WTC11 (cell line): ENCODE measurements around the gene OR2T1.
"Not testable (repeated sequence)": the region's sequence is repeated elsewhere in the genome, so short reads cannot be mapped to it uniquely, and the experiment has no call there.

ENCODE experiments used
- AFF4 ChIP-seq: sonication (generic); formaldehyde crosslinking; IDR thresholded peaks from 2 replicates; pipeline ENCODE4 v1.8.1; 2023; ENCODE audit warnings: mild to moderate bottlenecking, missing genetic modification reagents, borderline replicate concordance
- ARID4B ChIP-seq: sonication (generic); formaldehyde crosslinking; IDR thresholded peaks from 2 replicates; pipeline ENCODE4 v1.8.0; 2023; ENCODE audit warnings: missing genetic modification reagents, mild to moderate bottlenecking, borderline replicate concordance
- ATF3 ChIP-seq: sonication (generic); formaldehyde crosslinking; conservative IDR thresholded peaks from 2 replicates; pipeline ENCODE4 v1.8.1; 2022; ENCODE audit warnings: mild to moderate bottlenecking, missing genetic modification reagents
- CREM ChIP-seq: sonication (generic); formaldehyde crosslinking; IDR thresholded peaks from 2 replicates; pipeline ENCODE4 v1.8.1; 2022; ENCODE audit warnings: mild to moderate bottlenecking, missing genetic modification reagents, moderate library complexity
- CTCF ChIP-seq: fragments of 200-600 bp; IDR thresholded peaks from 2 replicates; pipeline ENCODE4 v1.8.0; 2022; ENCODE audit warnings: antibody characterized with exemption
- MAX ChIP-seq: sonication (generic); formaldehyde crosslinking; IDR thresholded peaks from 2 replicates; pipeline ENCODE4 v1.8.0; 2022; ENCODE audit warnings: mild to moderate bottlenecking, missing genetic modification reagents
- USF2 ChIP-seq: sonication (generic); formaldehyde crosslinking; IDR thresholded peaks from 2 replicates; pipeline ENCODE4 v1.8.1; 2023; ENCODE audit warnings: mild to moderate bottlenecking, missing genetic modification reagents, moderate library complexity
- ZNF281 ChIP-seq: sonication (generic); formaldehyde crosslinking; IDR thresholded peaks from 2 replicates; pipeline ENCODE4 v1.8.0; 2023; ENCODE audit warnings: mild to moderate bottlenecking, missing genetic modification reagents

- TF ChIP-seq MAX (CRISPR knock-in tag); ZNF281 (CRISPR knock-in tag); CTCF; AFF4 (CRISPR knock-in tag); USF2 (CRISPR knock-in tag); ATF3 (CRISPR knock-in tag); CREM (CRISPR knock-in tag); ARID4B: not testable (repeated sequence)
Measured at GRCh38 chr1:248436303-248436702, 33.5 kb downstream of the OR2T1 start.
